Karpas-422 (cell line): ENCODE results near the gene MRPL9. TPM values are rescaled to one million over a fixed set of nuclear protein-coding genes. Genes with fewer than 3 reads are reported as not detected.
A peak's percentile ranks its signal among the peaks of the same experiment; 100 is the strongest.

Experiments used
- DNase-seq: peaks from one replicate; pipeline ENCODE4 v3.0.0-alpha.2; 2015
- H2AFZ ChIP-seq: fragments of 200-600 bp; sonication (generic); 2 replicates; pipeline ENCODE4 v1.6.1; 2014; ENCODE audit warnings: antibody characterized with exemption, low read length, mixed read lengths
- H3K27ac ChIP-seq: fragments of 200-600 bp; sonication (generic); 2 replicates; pipeline ENCODE4 v1.5.1; 2014; ENCODE audit warnings: mild to moderate bottlenecking, low read length, moderate library complexity
- H3K27me3 ChIP-seq: fragments of 200-600 bp; sonication (generic); 2 replicates; pipeline ENCODE4 v1.6.1; 2014; ENCODE audit warnings: low read length, mixed read lengths
- H3K36me3 ChIP-seq: fragments of 200-600 bp; sonication (generic); 2 replicates; pipeline ENCODE4 v1.6.1; 2014; ENCODE audit warnings: low read length, mixed read lengths; ENCODE audit not compliant: insufficient read depth
- H3K4me1 ChIP-seq: fragments of 200-600 bp; sonication (generic); 2 replicates; pipeline ENCODE4 v1.6.1; 2014; ENCODE audit warnings: mild to moderate bottlenecking, low read length, mixed read lengths
- H3K4me2 ChIP-seq: fragments of 200-600 bp; sonication (generic); 2 replicates; pipeline ENCODE4 v1.6.1; 2014; ENCODE audit warnings: low read length, low read depth, mild to moderate bottlenecking; ENCODE audit not compliant: poor library complexity, severe bottlenecking
- H3K4me3 ChIP-seq: fragments of 200-600 bp; sonication (generic); 2 replicates; pipeline ENCODE4 v1.5.1; 2014; ENCODE audit warnings: mild to moderate bottlenecking, antibody characterized with exemption, low read length, mixed read lengths
- H3K79me2 ChIP-seq: fragments of 200-600 bp; sonication (generic); 2 replicates; pipeline ENCODE4 v1.6.1; 2014; ENCODE audit warnings: mild to moderate bottlenecking, low read length, mixed read lengths
- H3K9ac ChIP-seq: fragments of 200-600 bp; sonication (generic); 2 replicates; pipeline ENCODE4 v1.6.0; 2014; ENCODE audit warnings: low read length
- H3K9me2 ChIP-seq: fragments of 200-600 bp; sonication (generic), shearing (Covaris generic); replicated peaks from 2 replicates; pipeline ENCODE4 v1.6.0; 2014; ENCODE audit warnings: mild to moderate bottlenecking, low read length, moderate library complexity; ENCODE audit not compliant: insufficient read depth
- H3K9me3 ChIP-seq: fragments of 300-700, 200-600 bp; sonication (generic); 2 replicates; pipeline ENCODE4 v1.6.1; 2014; ENCODE audit warnings: low read length, mixed read lengths
- H4K20me1 ChIP-seq: fragments of 200-600 bp; sonication (generic); 2 replicates; pipeline ENCODE4 v1.6.1; 2014; ENCODE audit warnings: mild to moderate bottlenecking, antibody characterized with exemption, low read length, low read depth; ENCODE audit not compliant: insufficient read depth
- total RNA-seq: library from RNA; depleted of rRNA; stranded (reverse); fragments of >200 nt; shearing (Covaris generic); gene quantifications from 2 replicates; pipeline ENCODE4 v1.2.3, GENCODE V29; 2014; ENCODE audit warnings: low replicate concordance; rRNA removed

Gene MRPL9
- total RNA-seq, result 76.8 and 147 TPM in 2 replicates

GRCh38 chr1:151762941-151763921 is at the start of gene MRPL9:
TSS of gene MRPL9 (minus strand) at chr1:151763496. CDS start at chr1:151763479, 17 bp downstream.
- no peaks in the 10 kb centered on the region for H3K9me2 ChIP-seq
- no peaks in the 10 kb centered on the region for H3K9me3 ChIP-seq
- no peaks in the 10 kb centered on the region for H3K27me3 ChIP-seq
- H3K4me2 ChIP-seq, result peak within 1 kb of the TSS; percentile 88
- no peaks in the 10 kb centered on the region for H4K20me1 ChIP-seq
- peak within 1 kb of the TSS; percentile 40; the same call in 1 of the 2 replicates for H2AFZ ChIP-seq
- peak within 1 kb of the TSS; percentile 80 for H3K9ac ChIP-seq
- H3K4me1 ChIP-seq, result peaks cover 24% of the 10 kb centered on the region
- H3K27ac ChIP-seq, result peak within 1 kb of the TSS; percentile 54
- H3K36me3 ChIP-seq, result peaks cover 25% of the 10 kb centered on the region; the same call in 1 of the 2 replicates
- DNase-seq, result peak; percentile 94
- peak within 1 kb of the TSS; percentile 78 for H3K4me3 ChIP-seq
- peaks cover 24% of the 10 kb centered on the region for H3K79me2 ChIP-seq

GRCh38 chr1:151811181-151811580 is 47.9 kb upstream of the MRPL9 start:
- Histone ChIP-seq H3K4me3 (no peak overlapping the region), H3K27ac (no peak overlapping the region), H3K36me3 (no peaks in the 10 kb centered on the region), H3K27me3 (no peaks in the 10 kb centered on the region), H3K9me3 (no peaks in the 10 kb centered on the region), H3K9ac (no peak overlapping the region), H2AFZ (no peak overlapping the region), H4K20me1 (no peaks in the 10 kb centered on the region), H3K4me1 (no peaks in the 10 kb centered on the region), H3K4me2 (no peak overlapping the region), H3K79me2 (no peaks in the 10 kb centered on the region), H3K9me2 (no peaks in the 10 kb centered on the region)
- no peak for DNase-seq

- no peak for DNase-seq
- H3K9ac ChIP-seq, result no peak overlapping the region
- no peak overlapping the region for H3K4me3 ChIP-seq
- H3K36me3 ChIP-seq, result no peaks in the 10 kb centered on the region
- H3K4me2 ChIP-seq, result no peak overlapping the region
- H3K9me2 ChIP-seq, result no peaks in the 10 kb centered on the region
- no peaks in the 10 kb centered on the region for H3K27me3 ChIP-seq
- no peak overlapping the region for H2AFZ ChIP-seq
- no peak overlapping the region for H3K27ac ChIP-seq
- H4K20me1 ChIP-seq, result no peaks in the 10 kb centered on the region
- H3K9me3 ChIP-seq, result no peaks in the 10 kb centered on the region
- H3K4me1 ChIP-seq, result peaks cover 5% of the 10 kb centered on the region
- H3K79me2 ChIP-seq, result no peaks in the 10 kb centered on the region
Measured at GRCh38 chr1:151809985-151810556, 46.8 kb upstream of the MRPL9 start.

- H3K79me2 ChIP-seq, result no peaks in the 10 kb centered on the region
- H3K4me3 ChIP-seq, result no peak overlapping the region
- H3K4me2 ChIP-seq, result no peak overlapping the region
- peaks cover 8% of the 10 kb centered on the region for H3K4me1 ChIP-seq
- H3K27me3 ChIP-seq, result no peaks in the 10 kb centered on the region
- no peaks in the 10 kb centered on the region for H3K9me3 ChIP-seq
- H3K36me3 ChIP-seq, result no peaks in the 10 kb centered on the region
- no peak overlapping the region for H3K27ac ChIP-seq
- H3K9me2 ChIP-seq, result no peaks in the 10 kb centered on the region
- DNase-seq, result no peak
- H3K9ac ChIP-seq, result no peak overlapping the region
- no peaks in the 10 kb centered on the region for H4K20me1 ChIP-seq
- no peak overlapping the region for H2AFZ ChIP-seq
Measured at GRCh38 chr1:151809290-151809984, 46.1 kb upstream of the MRPL9 start.

- no peak for DNase-seq
- Histone ChIP-seq H3K9ac (no peak overlapping the region), H3K4me3 (no peak overlapping the region), H3K4me1 (peaks cover 11% of the 10 kb centered on the region), H3K27ac (no peak overlapping the region), H3K9me3 (no peaks in the 10 kb centered on the region), H3K9me2 (no peaks in the 10 kb centered on the region), H3K4me2 (no peak overlapping the region), H2AFZ (no peak overlapping the region), H3K27me3 (no peaks in the 10 kb centered on the region), H3K79me2 (no peaks in the 10 kb centered on the region), H3K36me3 (no peaks in the 10 kb centered on the region), H4K20me1 (no peaks in the 10 kb centered on the region)
Measured at GRCh38 chr1:151807766-151808165, 44.5 kb upstream of the MRPL9 start.

GRCh38 chr1:151807131-151807530 is 43.8 kb upstream of the MRPL9 start:
- Histone ChIP-seq H3K36me3 (no peaks in the 10 kb centered on the region), H3K4me2 (no peak overlapping the region), H3K4me3 (no peak overlapping the region), H3K27ac (no peak overlapping the region), H3K4me1 (peaks cover 11% of the 10 kb centered on the region), H3K79me2 (no peaks in the 10 kb centered on the region), H2AFZ (no peak overlapping the region), H3K9me3 (no peaks in the 10 kb centered on the region), H4K20me1 (no peaks in the 10 kb centered on the region), H3K9me2 (no peaks in the 10 kb centered on the region), H3K9ac (no peak overlapping the region), H3K27me3 (no peaks in the 10 kb centered on the region)
- no peak for DNase-seq

- Histone ChIP-seq H3K9me3 (no peaks in the 10 kb centered on the region), H3K4me2 (no peak overlapping the region), H2AFZ (no peak overlapping the region), H3K36me3 (no peaks in the 10 kb centered on the region), H3K79me2 (no peaks in the 10 kb centered on the region), H3K4me3 (no peak overlapping the region), H3K9me2 (no peaks in the 10 kb centered on the region), H3K27ac (no peak overlapping the region), H3K27me3 (no peaks in the 10 kb centered on the region), H3K4me1 (peaks cover 11% of the 10 kb centered on the region), H3K9ac (no peak overlapping the region), H4K20me1 (no peaks in the 10 kb centered on the region)
- no peak for DNase-seq
Measured at GRCh38 chr1:151806170-151806569, 42.9 kb upstream of the MRPL9 start.
